ENCODE results near the gene NR5A2. TPM values are rescaled to one million over a fixed set of nuclear protein-coding genes. Genes with fewer than 3 reads are reported as not detected.

Gene NR5A2
- total RNA-seq, 6 donors from 2014 or later = under 0.01 to 7.8 (median 2.1) TPM

- no peak overlapping the region for H3K27ac ChIP-seq
- DNase-seq (no peak), ATAC-seq (ENCODE audit: low FRiP score in 2 of 2) (no peak)
- H3K4me3 ChIP-seq = no peak overlapping the region
- no peaks in the 10 kb centered on the region for H3K36me3 ChIP-seq
- H3K4me1 ChIP-seq = peaks cover 0 to 23% (median 9%) of the 10 kb centered on the region in 4 donors
- WGBS, 2 donors = 90 to 95% methylated on average over 2 of the region's 2 CpGs
- H3K27me3 ChIP-seq = no peaks in the 10 kb centered on the region
- H3K9me3 ChIP-seq = no peaks in the 10 kb centered on the region
- TF ChIP-seq EP300 (IDR thresholded peaks at IDR 0.05) (no peak), CTCF (IDR thresholded peaks at IDR 0.05) (no peak), POLR2AphosphoS5 (IDR thresholded peaks at IDR 0.05) (no peak), POLR2A (IDR thresholded peaks at IDR 0.05) (no peak)
These were observed 106.6 kb downstream of the NR5A2 start for GRCh38 chr1:200134116-200134515.

GRCh38 chr1:200136384-200136783 lies 108.9 kb downstream of the NR5A2 start:
- Histone ChIP-seq H3K27ac (no peak overlapping the region), H3K9me3 (no peaks in the 10 kb centered on the region), H3K27me3 (no peaks in the 10 kb centered on the region), H3K36me3 (no peaks in the 10 kb centered on the region), H3K4me1 (peaks cover 0 to 5% (median 2%) of the 10 kb centered on the region in 4 donors), H3K4me3 (no peak overlapping the region)
- DNase-seq (no peak), ATAC-seq (ENCODE audit: low FRiP score in 2 of 2) (no peak)
- 89 to 96% methylated on average over 2 of the region's 2 CpGs for WGBS, 2 donors
- TF ChIP-seq EP300 (IDR thresholded peaks at IDR 0.05) (no peak), POLR2AphosphoS5 (IDR thresholded peaks at IDR 0.05) (no peak), POLR2A (IDR thresholded peaks at IDR 0.05) (no peak), CTCF (IDR thresholded peaks at IDR 0.05) (no peak)

GRCh38 chr1:200139661-200140250 lies 112.2 kb downstream of the NR5A2 start:
- Histone ChIP-seq H3K27me3 (no peaks in the 10 kb centered on the region), H3K4me3 (no peak overlapping the region), H3K27ac (no peak overlapping the region), H3K4me1 (no peaks in the 10 kb centered on the region), H3K9me3 (no peaks in the 10 kb centered on the region), H3K36me3 (no peaks in the 10 kb centered on the region)
- 72% methylated on average over 4 of the region's 4 CpGs for WGBS, 2 donors
- DNase-seq (peak in 1 of 2 donors; percentile 25), ATAC-seq (ENCODE audit: low FRiP score in 2 of 2) (peak; percentile 63 to 73)
- TF ChIP-seq EP300 (IDR thresholded peaks at IDR 0.05) (no peak), CTCF (IDR thresholded peaks at IDR 0.05) (peak; percentile 35 to 71 (median 60))

- no peak for DNase-seq
- no peak overlapping the region for H3K4me3 ChIP-seq
- H3K36me3 ChIP-seq = no peaks in the 10 kb centered on the region
- TF ChIP-seq POLR2AphosphoS5 (IDR thresholded peaks at IDR 0.05) (no peak), CTCF (IDR thresholded peaks at IDR 0.05) (no peak), POLR2A (IDR thresholded peaks at IDR 0.05) (no peak), EP300 (IDR thresholded peaks at IDR 0.05) (no peak)
- ATAC-seq (ENCODE audit: low FRiP score in 2 of 2) = no peak
- H3K27ac ChIP-seq = no peak overlapping the region
- H3K9me3 ChIP-seq = no peaks in the 10 kb centered on the region
- no peaks in the 10 kb centered on the region for H3K27me3 ChIP-seq
- H3K4me1 ChIP-seq = no peaks in the 10 kb centered on the region
- 80 to 90% methylated on average over 6 of the region's 6 CpGs for WGBS, 2 donors
These were observed 115.8 kb downstream of the NR5A2 start for GRCh38 chr1:200143347-200143746.

- H3K27me3 ChIP-seq = no peaks in the 10 kb centered on the region
- H3K4me3 ChIP-seq = no peak overlapping the region
- H3K9me3 ChIP-seq = no peaks in the 10 kb centered on the region
- whole genome bisulfite sequencing, 2 donors = 38 to 53% methylated on average over 1 of the region's 1 CpG
- DNase-seq (no peak), ATAC-seq (ENCODE audit: low FRiP score in 2 of 2) (no peak)
- H3K36me3 ChIP-seq = no peaks in the 10 kb centered on the region
- peaks cover 0 to 2% (median 0%) of the 10 kb centered on the region in 4 donors for H3K4me1 ChIP-seq
- no peak overlapping the region for H3K27ac ChIP-seq
- TF ChIP-seq CTCF (IDR thresholded peaks at IDR 0.05) = no peak
- no peak for TF ChIP-seq POLR2AphosphoS5 (IDR thresholded peaks at IDR 0.05)
- no peak for TF ChIP-seq POLR2A (IDR thresholded peaks at IDR 0.05)
- no peak for TF ChIP-seq EP300 (IDR thresholded peaks at IDR 0.05)
These were observed 118.6 kb downstream of the NR5A2 start for GRCh38 chr1:200146100-200146499.
